HG02885 (cell line): ENCODE results near the gene KRTAP19-5.
"Not testable (repeated sequence)": the region's sequence is repeated elsewhere in the genome, so short reads cannot be mapped to it uniquely, and the experiment has no call there.

Experiments used
- ATAC-seq: cut with Tn5 transposase; IDR thresholded peaks from one replicate; pipeline ENCODE4 v1.9.1; 2021; ENCODE audit warnings: mild to moderate bottlenecking; ENCODE audit not compliant: unreplicated experiment, poor library complexity

The KRTAP19-5 gene

GRCh38 chr21:30502041-30502440, at the start of gene KRTAP19-5:
TSS of gene KRTAP19-5 (minus strand) at chr21:30502141. CDS start at chr21:30502090, 51 bp downstream.
- no peak for ATAC-seq

DNA sequence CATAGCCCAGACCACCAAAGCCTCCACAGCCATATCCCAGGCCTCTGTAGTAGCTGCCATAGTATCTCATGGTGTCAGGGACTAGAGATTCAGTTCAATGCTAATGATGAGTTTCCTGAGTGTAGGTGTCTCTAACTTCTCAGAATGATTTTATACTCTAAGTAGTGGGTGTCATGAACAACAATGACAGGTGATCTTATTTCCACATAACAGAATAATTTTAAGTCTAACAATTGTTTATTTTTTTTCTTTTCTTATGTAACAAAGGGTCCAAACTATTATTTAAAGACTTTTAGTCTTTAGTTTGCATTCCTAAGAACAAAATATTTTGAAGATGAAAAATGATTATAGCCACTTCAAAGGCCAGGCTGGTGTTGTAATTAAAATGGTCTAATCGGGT, 39.8 kb upstream of the KRTAP19-5 start, which contains the start of gene KRTAP19-6:
KRTAP19-6 (minus strand) TSS at position 101 of the 400 bp plus-strand sequence; CDS start at position 70, 31 bp downstream.
- ATAC-seq: no peak

- ATAC-seq: no peak
Observed at GRCh38 chr21:30518876-30519275, 16.9 kb upstream of the KRTAP19-5 start.

DNA sequence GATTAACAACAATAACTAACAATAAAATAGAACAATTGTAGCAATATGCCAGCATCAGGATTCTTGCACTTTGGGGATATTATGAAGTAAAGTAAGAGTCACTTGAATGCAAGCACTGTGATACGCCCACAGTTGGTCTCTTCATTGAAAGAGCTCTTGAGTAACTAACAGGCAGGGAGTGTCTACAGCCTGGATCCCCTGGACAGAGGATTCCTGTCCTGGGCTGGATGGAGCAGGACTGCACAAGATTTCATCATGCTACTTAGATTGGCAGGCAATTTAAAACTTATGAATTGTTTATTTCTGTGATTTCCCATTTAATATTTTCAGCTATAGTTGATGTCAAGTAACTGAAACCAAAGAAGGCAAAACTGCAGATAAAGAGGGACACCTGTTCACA, 13.7 kb upstream of the KRTAP19-5 start:
- no peak for ATAC-seq

DNA sequence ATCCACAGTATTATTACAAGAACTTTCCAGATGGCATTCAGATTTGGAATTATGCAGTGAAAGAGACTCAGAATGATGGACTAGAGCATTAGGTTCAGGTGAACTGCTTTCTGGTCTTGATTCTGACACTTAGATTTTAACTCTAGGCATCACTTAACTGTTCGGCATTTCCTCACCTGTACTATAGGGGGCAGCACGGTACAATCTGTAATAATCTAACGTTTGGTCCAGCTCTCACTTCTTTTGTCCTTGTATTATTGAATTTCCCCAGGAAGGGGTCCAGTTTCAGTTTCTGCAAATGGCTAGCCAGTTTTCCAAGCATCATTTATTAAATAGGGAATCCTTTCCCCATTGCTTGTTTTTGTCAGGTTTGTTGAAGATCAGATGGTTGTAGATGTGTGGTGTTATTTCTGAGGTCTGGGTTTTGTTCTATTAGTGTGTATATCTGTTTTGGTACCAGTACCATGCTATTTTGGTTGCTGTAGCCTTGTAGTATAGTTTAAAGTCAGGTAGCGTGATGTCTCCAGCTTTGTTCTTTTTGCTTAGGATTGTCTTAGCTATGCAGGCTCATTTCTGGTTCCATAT, 3.8 kb upstream of the KRTAP19-5 start:
- ATAC-seq: not testable (repeated sequence)

DNA sequence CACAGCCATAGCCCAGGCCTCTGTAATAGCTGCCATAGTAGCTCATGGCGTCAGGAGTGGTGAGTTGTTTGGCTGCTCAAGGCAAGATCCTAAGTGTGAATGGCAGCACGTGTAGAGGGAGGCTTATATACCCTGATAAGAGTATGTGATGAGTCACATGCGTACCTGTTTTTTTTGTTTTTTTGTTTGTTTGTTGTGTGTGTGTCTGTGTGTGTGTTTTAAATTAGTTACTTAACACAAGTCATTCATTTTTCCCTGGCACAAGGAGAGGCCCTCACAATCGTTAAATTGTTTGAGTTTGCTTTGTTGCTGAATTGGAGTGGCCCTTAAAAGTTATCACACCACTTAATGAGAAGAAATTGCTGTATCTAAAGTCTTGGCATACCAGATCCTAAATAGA, 4.9 kb downstream of the KRTAP19-5 start, which contains the start of gene KRTAP19-4:
KRTAP19-4 (minus strand) TSS at position 101 of the 400 bp plus-strand sequence; CDS start at position 46, 55 bp downstream.
- ATAC-seq: no peak

DNA sequence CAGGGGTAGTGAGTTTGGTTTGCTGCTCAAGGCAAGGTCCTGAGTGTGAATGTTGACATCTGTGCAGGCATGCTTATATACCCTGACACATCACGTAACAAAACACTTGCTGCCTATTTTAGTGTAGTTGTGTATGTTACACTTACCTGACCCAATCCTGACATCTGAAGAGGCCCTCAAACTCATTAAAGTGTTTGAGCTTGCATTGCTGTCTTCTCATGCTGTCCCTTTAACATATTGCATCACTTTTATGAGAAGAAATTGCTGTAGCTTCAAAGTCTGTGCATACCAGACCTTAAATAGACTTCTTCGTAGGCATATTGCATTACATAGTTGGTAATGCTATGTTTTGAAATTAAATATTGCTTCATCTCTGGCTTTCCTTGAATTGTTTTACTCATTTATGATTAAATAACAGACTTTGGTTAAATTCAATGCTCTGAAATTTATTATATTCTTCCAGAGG, 9.9 kb downstream of the KRTAP19-5 start, which contains the start of gene KRTAP19-3:
KRTAP19-3 (minus strand) TSS at position 51 of the 466 bp plus-strand sequence. CDS start 56 bp downstream, outside the sequence.
- no peak for ATAC-seq

GRCh38 chr21:30487336-30487735, 14.6 kb downstream of the KRTAP19-5 start, which contains the start of gene KRTAP19-2:
TSS of gene KRTAP19-2 (minus strand) at chr21:30487436. CDS start at chr21:30487348, 88 bp downstream.
- no peak for ATAC-seq

- no peak for ATAC-seq
Observed at GRCh38 chr21:30486180-30486579, 15.8 kb downstream of the KRTAP19-5 start.

- no peak for ATAC-seq
Observed at GRCh38 chr21:30482130-30482529, 19.8 kb downstream of the KRTAP19-5 start.

DNA sequence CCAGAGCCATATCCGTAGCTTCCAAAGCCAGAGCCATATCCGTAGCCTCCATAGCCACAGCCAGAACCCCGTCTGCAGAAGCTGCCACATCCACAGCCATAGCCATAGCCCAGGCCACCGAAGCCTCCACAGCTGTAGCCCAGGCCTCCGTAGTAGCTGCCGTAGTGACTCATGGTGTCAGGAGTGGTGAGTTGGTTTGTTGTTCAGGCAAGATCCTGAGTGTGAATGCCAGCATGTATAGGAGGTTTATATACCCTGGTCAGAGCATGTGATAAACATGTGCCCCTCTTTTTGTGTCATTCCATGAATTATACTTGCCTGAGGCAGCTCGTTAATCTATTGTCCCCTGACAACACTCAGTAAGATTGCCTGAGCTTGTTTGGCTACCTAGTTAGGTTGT, 21.8 kb downstream of the KRTAP19-5 start, which contains the start of gene KRTAP19-1:
KRTAP19-1 (minus strand) TSS at position 223 of the 400 bp plus-strand sequence; CDS start at position 173, 50 bp downstream.
- ATAC-seq: no peak

DNA sequence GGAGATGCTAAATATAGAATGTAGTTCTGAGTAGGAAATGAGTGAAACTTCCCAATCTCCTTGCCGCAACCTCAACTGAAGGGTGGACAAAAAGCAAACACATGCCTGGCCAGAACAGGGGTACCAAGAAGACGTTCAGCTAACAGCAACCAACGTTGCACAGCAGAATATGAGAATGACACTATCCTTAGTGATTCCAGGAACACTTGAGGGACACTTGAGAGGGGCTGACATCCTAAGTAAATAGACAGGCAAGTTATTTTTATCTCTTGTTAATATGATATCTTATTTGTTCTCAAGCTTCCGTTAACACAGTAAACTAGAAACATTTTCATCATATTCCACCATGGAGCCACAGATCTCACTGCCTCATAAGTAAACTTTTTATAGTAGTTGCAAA, 22.7 kb downstream of the KRTAP19-5 start:
- no peak for ATAC-seq

DNA sequence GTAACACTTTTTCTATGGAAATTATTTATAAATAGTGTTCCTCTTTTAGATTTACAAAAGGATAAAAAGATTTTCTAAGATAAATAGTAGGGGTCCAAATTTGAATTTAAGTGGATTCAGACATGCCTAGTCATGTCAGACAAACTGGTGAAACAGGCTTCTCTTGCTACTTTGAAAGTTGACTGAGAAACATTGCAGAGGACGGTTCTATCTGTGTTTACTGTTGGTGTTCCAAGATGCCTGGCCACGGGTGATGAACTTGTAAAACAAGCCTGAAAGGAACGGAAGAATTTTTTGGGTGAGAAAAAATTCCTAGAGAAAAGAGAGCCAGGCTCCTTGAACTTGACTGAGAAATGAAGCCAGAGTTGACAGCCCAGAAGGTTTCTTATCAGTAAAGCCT, 23.9 kb downstream of the KRTAP19-5 start:
- ATAC-seq: no peak

- ATAC-seq: no peak
Observed at GRCh38 chr21:30468900-30469714, 32.8 kb downstream of the KRTAP19-5 start.

DNA sequence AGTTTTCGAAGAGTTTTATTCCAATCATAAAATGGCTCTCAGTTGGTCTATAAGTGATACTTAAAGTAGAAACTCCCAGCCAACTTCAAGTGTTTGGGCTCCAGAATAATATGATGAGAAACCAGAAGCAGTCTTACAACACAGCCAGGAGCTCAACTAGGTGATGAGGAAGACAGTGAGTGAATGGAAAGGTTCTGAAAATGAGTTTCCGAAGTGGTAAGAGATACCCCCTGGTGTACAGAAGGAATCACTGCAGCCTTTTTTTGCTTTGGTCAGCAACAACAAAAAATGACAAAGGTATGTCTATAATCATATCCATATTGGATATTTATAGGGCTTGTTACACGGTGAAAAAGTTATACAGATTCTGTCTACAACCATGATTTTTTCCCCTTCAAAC, 38.2 kb downstream of the KRTAP19-5 start:
- ATAC-seq: no peak
